Measurements from ENCODE around the gene PRKCA. TPM values are rescaled to one million over a fixed set of nuclear protein-coding genes. Genes with fewer than 3 reads are reported as not detected.

Gene PRKCA
- total and polyA plus RNA-seq, 2 of the 13 experiments (the other 11 are each of a cell fraction or from before 2014, with no cell fraction given) = 18.5 to 21.5 TPM

DNA sequence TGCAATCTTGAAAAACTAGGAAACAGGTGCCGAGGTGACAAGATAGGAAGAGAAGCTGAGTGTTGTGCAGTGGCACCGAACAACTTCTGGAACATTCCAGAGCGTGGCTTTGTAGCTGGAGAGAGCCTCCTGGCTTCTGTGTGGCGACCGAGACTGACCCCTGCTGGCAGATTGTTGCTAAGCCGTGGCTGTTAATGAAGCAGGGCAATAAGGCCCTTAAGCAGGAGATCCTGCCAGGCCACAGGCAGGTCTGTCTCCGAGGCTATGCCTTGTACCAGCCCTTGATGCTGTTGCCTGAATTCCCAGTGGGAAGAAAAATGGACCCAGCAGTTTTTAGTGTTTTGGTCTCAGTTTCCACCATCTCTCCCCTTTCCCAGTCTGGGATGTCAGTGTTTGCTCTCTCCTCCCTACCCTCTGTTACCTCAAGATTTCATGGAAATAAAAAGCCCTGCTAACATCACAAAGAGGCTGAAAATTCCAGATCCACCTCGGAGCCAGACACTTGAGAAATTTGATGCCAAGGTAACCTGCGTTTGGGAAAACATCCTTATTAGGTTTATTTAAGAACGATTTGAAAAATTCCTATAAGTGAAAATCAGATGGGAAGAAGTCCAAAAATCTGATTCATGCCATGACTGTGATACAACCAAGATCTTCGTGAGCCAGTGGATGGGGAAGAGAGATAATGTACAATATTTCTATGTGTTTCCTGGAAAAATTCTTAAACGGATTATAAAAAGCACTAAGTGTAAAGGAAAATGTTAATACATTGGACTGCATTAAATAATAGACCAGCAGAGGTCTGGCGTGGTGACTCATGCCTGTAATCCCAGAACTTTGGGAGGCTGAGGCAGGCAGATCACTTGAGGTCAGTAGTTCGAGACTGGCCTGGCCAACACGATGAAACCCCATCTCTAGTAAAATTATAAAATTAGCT is 265.1 kb downstream of the PRKCA start (continued):
- TF ChIP-seq, protein P1, sequence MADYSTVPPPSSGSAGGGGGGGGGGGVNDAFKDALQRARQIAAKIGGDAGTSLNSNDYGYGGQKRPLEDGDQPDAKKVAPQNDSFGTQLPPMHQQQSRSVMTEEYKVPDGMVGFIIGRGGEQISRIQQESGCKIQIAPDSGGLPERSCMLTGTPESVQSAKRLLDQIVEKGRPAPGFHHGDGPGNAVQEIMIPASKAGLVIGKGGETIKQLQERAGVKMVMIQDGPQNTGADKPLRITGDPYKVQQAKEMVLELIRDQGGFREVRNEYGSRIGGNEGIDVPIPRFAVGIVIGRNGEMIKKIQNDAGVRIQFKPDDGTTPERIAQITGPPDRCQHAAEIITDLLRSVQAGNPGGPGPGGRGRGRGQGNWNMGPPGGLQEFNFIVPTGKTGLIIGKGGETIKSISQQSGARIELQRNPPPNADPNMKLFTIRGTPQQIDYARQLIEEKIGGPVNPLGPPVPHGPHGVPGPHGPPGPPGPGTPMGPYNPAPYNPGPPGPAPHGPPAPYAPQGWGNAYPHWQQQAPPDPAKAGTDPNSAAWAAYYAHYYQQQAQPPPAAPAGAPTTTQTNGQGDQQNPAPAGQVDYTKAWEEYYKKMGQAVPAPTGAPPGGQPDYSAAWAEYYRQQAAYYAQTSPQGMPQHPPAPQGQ (CRISPR knock-in tag; IDR thresholded peaks at IDR 0.05; ENCODE audit: borderline replicate concordance) = no peak
- TF ChIP-seq ZFP90 (CRISPR knock-in tag; IDR thresholded peaks at IDR 0.05; ENCODE audit: borderline replicate concordance) = peak; percentile 74; the same call in 1 of the 2 replicates
- peak; percentile 70; the same call in 1 of the 2 replicates for TF ChIP-seq CBX5 (CRISPR knock-in tag; IDR thresholded peaks at IDR 0.05; ENCODE audit: borderline replicate concordance)
- TF ChIP-seq, protein P2, sequence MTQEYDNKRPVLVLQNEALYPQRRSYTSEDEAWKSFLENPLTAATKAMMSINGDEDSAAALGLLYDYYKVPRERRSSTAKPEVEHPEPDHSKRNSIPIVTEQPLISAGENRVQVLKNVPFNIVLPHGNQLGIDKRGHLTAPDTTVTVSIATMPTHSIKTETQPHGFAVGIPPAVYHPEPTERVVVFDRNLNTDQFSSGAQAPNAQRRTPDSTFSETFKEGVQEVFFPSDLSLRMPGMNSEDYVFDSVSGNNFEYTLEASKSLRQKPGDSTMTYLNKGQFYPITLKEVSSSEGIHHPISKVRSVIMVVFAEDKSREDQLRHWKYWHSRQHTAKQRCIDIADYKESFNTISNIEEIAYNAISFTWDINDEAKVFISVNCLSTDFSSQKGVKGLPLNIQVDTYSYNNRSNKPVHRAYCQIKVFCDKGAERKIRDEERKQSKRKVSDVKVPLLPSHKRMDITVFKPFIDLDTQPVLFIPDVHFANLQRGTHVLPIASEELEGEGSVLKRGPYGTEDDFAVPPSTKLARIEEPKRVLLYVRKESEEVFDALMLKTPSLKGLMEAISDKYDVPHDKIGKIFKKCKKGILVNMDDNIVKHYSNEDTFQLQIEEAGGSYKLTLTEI (CRISPR knock-in tag; conservative IDR thresholded peaks at IDR 0.05) = no peak
- no peak for TF ChIP-seq MTF2 (CRISPR knock-in tag; IDR thresholded peaks at IDR 0.05; ENCODE audit: borderline replicate concordance)
- TF ChIP-seq, protein P3, sequence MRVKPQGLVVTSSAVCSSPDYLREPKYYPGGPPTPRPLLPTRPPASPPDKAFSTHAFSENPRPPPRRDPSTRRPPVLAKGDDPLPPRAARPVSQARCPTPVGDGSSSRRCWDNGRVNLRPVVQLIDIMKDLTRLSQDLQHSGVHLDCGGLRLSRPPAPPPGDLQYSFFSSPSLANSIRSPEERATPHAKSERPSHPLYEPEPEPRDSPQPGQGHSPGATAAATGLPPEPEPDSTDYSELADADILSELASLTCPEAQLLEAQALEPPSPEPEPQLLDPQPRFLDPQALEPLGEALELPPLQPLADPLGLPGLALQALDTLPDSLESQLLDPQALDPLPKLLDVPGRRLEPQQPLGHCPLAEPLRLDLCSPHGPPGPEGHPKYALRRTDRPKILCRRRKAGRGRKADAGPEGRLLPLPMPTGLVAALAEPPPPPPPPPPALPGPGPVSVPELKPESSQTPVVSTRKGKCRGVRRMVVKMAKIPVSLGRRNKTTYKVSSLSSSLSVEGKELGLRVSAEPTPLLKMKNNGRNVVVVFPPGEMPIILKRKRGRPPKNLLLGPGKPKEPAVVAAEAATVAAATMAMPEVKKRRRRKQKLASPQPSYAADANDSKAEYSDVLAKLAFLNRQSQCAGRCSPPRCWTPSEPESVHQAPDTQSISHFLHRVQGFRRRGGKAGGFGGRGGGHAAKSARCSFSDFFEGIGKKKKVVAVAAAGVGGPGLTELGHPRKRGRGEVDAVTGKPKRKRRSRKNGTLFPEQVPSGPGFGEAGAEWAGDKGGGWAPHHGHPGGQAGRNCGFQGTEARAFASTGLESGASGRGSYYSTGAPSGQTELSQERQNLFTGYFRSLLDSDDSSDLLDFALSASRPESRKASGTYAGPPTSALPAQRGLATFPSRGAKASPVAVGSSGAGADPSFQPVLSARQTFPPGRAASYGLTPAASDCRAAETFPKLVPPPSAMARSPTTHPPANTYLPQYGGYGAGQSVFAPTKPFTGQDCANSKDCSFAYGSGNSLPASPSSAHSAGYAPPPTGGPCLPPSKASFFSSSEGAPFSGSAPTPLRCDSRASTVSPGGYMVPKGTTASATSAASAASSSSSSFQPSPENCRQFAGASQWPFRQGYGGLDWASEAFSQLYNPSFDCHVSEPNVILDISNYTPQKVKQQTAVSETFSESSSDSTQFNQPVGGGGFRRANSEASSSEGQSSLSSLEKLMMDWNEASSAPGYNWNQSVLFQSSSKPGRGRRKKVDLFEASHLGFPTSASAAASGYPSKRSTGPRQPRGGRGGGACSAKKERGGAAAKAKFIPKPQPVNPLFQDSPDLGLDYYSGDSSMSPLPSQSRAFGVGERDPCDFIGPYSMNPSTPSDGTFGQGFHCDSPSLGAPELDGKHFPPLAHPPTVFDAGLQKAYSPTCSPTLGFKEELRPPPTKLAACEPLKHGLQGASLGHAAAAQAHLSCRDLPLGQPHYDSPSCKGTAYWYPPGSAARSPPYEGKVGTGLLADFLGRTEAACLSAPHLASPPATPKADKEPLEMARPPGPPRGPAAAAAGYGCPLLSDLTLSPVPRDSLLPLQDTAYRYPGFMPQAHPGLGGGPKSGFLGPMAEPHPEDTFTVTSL (CRISPR knock-in tag; IDR thresholded peaks at IDR 0.05; ENCODE audit: borderline replicate concordance) = no peak
- TF ChIP-seq ONECUT2 (CRISPR knock-in tag; IDR thresholded peaks at IDR 0.05) = 0 out of 2 replicates have a peak, but pooled peaks have one; percentile 17
- TF ChIP-seq DNMT1 (CRISPR knock-in tag; IDR thresholded peaks at IDR 0.05) = no peak
- no peak for TF ChIP-seq TOE1 (CRISPR knock-in tag; IDR thresholded peaks at IDR 0.05)
- TF ChIP-seq, protein P4, sequence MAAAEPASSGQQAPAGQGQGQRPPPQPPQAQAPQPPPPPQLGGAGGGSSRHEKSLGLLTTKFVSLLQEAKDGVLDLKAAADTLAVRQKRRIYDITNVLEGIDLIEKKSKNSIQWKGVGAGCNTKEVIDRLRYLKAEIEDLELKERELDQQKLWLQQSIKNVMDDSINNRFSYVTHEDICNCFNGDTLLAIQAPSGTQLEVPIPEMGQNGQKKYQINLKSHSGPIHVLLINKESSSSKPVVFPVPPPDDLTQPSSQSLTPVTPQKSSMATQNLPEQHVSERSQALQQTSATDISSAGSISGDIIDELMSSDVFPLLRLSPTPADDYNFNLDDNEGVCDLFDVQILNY (CRISPR knock-in tag; conservative IDR thresholded peaks at IDR 0.05) = no peak

All from HepG2 (cell line).